Measurements from ENCODE around the gene HERC4. TPM values are rescaled to one million over a fixed set of nuclear protein-coding genes. Genes with fewer than 3 reads are reported as not detected.

The HERC4 gene
- total and polyA plus RNA-seq, 2 donors (not counting 3 experiments of a cell fraction or from before 2014, with no cell fraction given) = 10.6 to 73.7 TPM

DNA sequence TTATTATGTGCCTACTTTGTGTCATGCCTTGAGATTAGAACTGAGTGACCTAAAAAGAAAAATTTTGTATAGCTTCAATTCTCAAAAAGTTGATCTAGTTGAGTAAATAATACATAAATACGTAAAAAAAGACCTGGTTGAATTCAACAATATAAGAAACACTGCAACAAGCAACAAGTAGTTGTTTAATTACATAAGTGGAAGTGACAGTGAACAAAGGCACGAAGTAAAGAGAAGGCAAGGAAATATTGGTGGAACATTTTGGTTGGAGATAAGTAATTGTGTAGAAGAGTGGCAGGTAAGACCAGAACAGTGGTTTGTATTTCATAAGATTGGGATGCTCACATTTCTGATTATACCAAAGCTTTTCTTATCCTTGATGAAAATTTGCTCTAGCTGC lies 26.0 kb upstream of the HERC4 start:
- TF ChIP-seq EZH2 (IDR thresholded peaks at IDR 0.05; ENCODE audit: borderline replicate concordance, low read depth, low read length, severe bottlenecking) (no peak), GATA2 (IDR thresholded peaks at IDR 0.05; ENCODE audit: insufficient read depth, insufficient read length, low read depth, low read length) (no peak), FOS (IDR thresholded peaks at IDR 0.05; ENCODE audit: borderline replicate concordance, insufficient read depth, low read length) (no peak), POLR2AphosphoS5 (IDR thresholded peaks at IDR 0.05; ENCODE audit: insufficient read depth, low read depth, low read length) (no peak), JUN (IDR thresholded peaks at IDR 0.05; ENCODE audit: borderline replicate concordance, insufficient read depth, insufficient read length, low read depth) (no peak), POLR2A (IDR thresholded peaks at IDR 0.05; ENCODE audit: low read depth, low read length) (no peak), MYC (IDR thresholded peaks at IDR 0.05; ENCODE audit: low read depth, low read length) (no peak)
- TF ChIP-seq, protein P1, sequence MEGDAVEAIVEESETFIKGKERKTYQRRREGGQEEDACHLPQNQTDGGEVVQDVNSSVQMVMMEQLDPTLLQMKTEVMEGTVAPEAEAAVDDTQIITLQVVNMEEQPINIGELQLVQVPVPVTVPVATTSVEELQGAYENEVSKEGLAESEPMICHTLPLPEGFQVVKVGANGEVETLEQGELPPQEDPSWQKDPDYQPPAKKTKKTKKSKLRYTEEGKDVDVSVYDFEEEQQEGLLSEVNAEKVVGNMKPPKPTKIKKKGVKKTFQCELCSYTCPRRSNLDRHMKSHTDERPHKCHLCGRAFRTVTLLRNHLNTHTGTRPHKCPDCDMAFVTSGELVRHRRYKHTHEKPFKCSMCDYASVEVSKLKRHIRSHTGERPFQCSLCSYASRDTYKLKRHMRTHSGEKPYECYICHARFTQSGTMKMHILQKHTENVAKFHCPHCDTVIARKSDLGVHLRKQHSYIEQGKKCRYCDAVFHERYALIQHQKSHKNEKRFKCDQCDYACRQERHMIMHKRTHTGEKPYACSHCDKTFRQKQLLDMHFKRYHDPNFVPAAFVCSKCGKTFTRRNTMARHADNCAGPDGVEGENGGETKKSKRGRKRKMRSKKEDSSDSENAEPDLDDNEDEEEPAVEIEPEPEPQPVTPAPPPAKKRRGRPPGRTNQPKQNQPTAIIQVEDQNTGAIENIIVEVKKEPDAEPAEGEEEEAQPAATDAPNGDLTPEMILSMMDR (IDR thresholded peaks at IDR 0.05; ENCODE audit: extremely low read depth in 1 of 2, insufficient read depth in 1 of 2, low read depth in 1 of 2, low read length in 2 of 2) = no peak
- TF ChIP-seq, protein P2, sequence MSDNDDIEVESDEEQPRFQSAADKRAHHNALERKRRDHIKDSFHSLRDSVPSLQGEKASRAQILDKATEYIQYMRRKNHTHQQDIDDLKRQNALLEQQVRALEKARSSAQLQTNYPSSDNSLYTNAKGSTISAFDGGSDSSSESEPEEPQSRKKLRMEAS (IDR thresholded peaks at IDR 0.05; ENCODE audit: insufficient read depth, insufficient read length) = no peak
- Histone ChIP-seq H3K36me3 (ENCODE audit: control insufficient read depth in 2 of 2, extremely low read depth in 1 of 2, insufficient read depth in 2 of 2, low read length in 2 of 2) (no peaks in the 10 kb centered on the region), H3K9me3 (replicated peaks; ENCODE audit: control insufficient read depth, insufficient read depth, low read length) (no peaks in the 10 kb centered on the region), H3K4me2 (ENCODE audit: insufficient read depth, low read length) (no peak overlapping the region), H3K27ac (ENCODE audit: insufficient read depth, low read depth, low read length) (no peak overlapping the region), H3K4me1 (ENCODE audit: control insufficient read depth, extremely low read depth, insufficient read depth, low read length) (peaks cover 15% of the 10 kb centered on the region), H2AFZ (ENCODE audit: low read depth, low read length) (no peak overlapping the region), H3K9ac (replicated peaks; ENCODE audit: extremely low read depth, insufficient read depth, low read length) (no peak overlapping the region), H3K27me3 (ENCODE audit: control insufficient read depth in 2 of 2, insufficient read depth in 2 of 2, low read length in 2 of 2) (no peaks in the 10 kb centered on the region), H3K4me3 (replicated peaks in 1 of 3; ENCODE audit: insufficient read depth in 1 of 3, low read depth in 1 of 3, low read length in 3 of 3) (no peak overlapping the region), H3K9me1 (replicated peaks; ENCODE audit: control insufficient read depth, extremely low read depth, insufficient read depth, low read length) (no peaks in the 10 kb centered on the region), H4K20me1 (replicated peaks; ENCODE audit: control insufficient read depth, extremely low read depth, insufficient read depth, low read length) (no peaks in the 10 kb centered on the region), H3K79me2 (ENCODE audit: control insufficient read depth, insufficient read depth, low read length) (no peaks in the 10 kb centered on the region)
- FAIRE-seq (no peak), DNase-seq (ENCODE audit: low read depth, low spot score) (no peak)
- intact Hi-C loops (cut with micrococcal nuclease) = no loop called here
- ChIA-PET CTCF (interaction anchor here (0.7 to 2.0 kb wide), 4 partner anchors 9 to 112 kb away, joined by 3 to 6 read pairs (median 4); no protein-coding TSS in a partner anchor), POLR2A (no interaction called here)
- no TSS peak for BruUV-seq (replicated peaks)
- dilution Hi-C loops (cut with MboI; ENCODE audit: extremely low pct_ligation_motif_present, low sequenced_read_pairs) = no loop called here

Measured in endothelial cell of umbilical vein (primary cell).